ENCODE results near the gene OR1F1. TPM values are rescaled to one million over a fixed set of nuclear protein-coding genes. Genes with fewer than 3 reads are reported as not detected.

The OR1F1 gene
- not detected in 2 replicates for total RNA-seq

GRCh38 chr16:3187798-3188674 is at the start of gene OR1F1:
TSS of gene OR1F1 (plus strand) at chr16:3188204.

GRCh38 chr16:3234857-3235561 is 47.0 kb downstream of the OR1F1 start, which contains the start of gene ZNF200:
TSS of gene ZNF200 (minus strand) at chr16:3235158. CDS start at chr16:3233755, 1,403 bp downstream.

Other genes with a start within 250 kb of the OR1F1 start
- gene KREMEN2, start 223.9 kb upstream of the OR1F1 start, total RNA-seq, result not detected in 2 replicates
- 1.1 and 12.2 TPM in 2 replicates for gene PAQR4, start 218.9 kb upstream of the OR1F1 start, total RNA-seq
- gene PKMYT1, start 207.8 kb upstream of the OR1F1 start, total RNA-seq, result 0.22 and 27.1 TPM in 2 replicates
- gene CLDN9, start 175.3 kb upstream of the OR1F1 start, total RNA-seq, result not detected in 2 replicates
- gene CLDN6, start 170.0 kb upstream of the OR1F1 start, total RNA-seq, result 0.14 and 0.22 TPM in 2 replicates
- 216 and 619 TPM in 2 replicates for gene TNFRSF12A, start 167.8 kb upstream of the OR1F1 start, total RNA-seq
- gene HCFC1R1, start 164.3 kb upstream of the OR1F1 start, total RNA-seq, result 11.6 and 21.7 TPM in 2 replicates
- 32.2 and 40.7 TPM in 2 replicates for gene THOC6, start 164.2 kb upstream of the OR1F1 start, total RNA-seq
- gene BICDL2, start 151.3 kb upstream of the OR1F1 start, total RNA-seq, result under 0.01 TPM in 1 of 2 replicates, not detected in the other
- gene MMP25, start 141.6 kb upstream of the OR1F1 start, total RNA-seq, result not detected in 2 replicates
- gene IL32, start 122.6 kb upstream of the OR1F1 start, total RNA-seq, result 3.7 and 21.7 TPM in 2 replicates
- not detected in 2 replicates for gene ZSCAN10, start 88.9 kb upstream of the OR1F1 start, total RNA-seq
- gene ZNF205, start 75.6 kb upstream of the OR1F1 start, total RNA-seq, result 17.9 and 20.0 TPM in 2 replicates
- gene ZNF213, start 53.2 kb upstream of the OR1F1 start, total RNA-seq, result 8.3 and 11.4 TPM in 2 replicates
- 12.9 and 14.0 TPM in 2 replicates for gene ZNF200, start 47.0 kb downstream of the OR1F1 start, total RNA-seq
- not detected in 2 replicates for gene MEFV, start 68.4 kb downstream of the OR1F1 start, total RNA-seq
- 49.5 and 54.7 TPM in 2 replicates for gene ZNF263, start 95.3 kb downstream of the OR1F1 start, total RNA-seq
- 2.4 and 3.6 TPM in 2 replicates for gene TIGD7, start 117.2 kb downstream of the OR1F1 start, total RNA-seq
- gene ZNF75A, start 117.3 kb downstream of the OR1F1 start, total RNA-seq, result 22.3 and 28.1 TPM in 2 replicates
- 0.22 TPM in 1 of 2 replicates, not detected in the other for gene OR2C1, start 167.7 kb downstream of the OR1F1 start, total RNA-seq
- gene ZSCAN32, start 212.8 kb downstream of the OR1F1 start, total RNA-seq, result 9.8 and 11.6 TPM in 2 replicates
- gene ZNF174, start 213.0 kb downstream of the OR1F1 start, total RNA-seq, result 5.0 and 9.3 TPM in 2 replicates